GM21526 (cell line): ENCODE data around the gene TBCD.
"Not testable (repeated sequence)": the region's sequence is repeated elsewhere in the genome, so short reads cannot be mapped to it uniquely, and the experiment has no call there.

Experiments used
- ATAC-seq: cut with Tn5 transposase; IDR thresholded peaks from one replicate; pipeline ENCODE4 v1.9.1; 2021; ENCODE audit warnings: moderate library complexity; ENCODE audit not compliant: unreplicated experiment, low FRiP score

The TBCD gene

DNA sequence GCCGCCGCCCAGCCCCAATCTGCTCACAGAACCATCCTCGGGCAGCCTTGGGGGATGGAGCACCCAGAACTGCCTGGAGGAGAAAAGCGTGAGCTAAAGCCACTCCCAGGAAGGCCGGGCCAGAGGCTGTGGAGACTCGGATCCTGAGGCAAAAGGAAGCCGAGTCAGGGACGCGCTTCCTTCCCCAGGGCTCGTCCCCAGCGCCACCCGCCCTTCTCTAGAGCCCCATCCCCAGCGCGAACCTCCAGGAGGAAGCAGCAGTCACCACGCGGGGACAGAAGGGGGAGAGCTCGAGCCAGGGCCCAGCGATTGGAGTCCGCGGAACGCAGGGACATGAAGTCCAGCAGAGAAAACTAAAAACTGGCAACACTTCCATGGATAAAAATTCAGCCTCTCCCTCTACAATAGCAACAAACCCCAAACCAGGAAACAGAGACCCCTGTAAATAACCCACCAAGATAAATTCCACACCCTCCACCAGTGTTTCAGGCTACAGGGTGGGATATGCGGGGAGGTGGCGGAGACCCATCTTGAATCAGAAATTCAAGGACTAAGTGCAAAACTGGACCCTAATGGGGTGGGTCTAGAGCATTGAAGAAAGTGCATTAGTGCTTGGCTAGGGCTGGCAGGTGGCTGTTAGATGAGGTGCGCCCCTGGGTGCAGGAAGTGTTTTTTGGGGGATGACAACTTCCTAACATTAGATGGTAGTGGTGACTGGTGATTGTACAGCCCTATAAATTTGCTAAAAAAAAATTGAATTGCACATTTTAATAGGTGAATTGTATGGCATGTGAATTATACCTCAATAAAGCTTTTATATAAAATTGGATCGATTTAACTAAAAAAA, 211.5 kb downstream of the TBCD start:
- ATAC-seq = no peak

DNA sequence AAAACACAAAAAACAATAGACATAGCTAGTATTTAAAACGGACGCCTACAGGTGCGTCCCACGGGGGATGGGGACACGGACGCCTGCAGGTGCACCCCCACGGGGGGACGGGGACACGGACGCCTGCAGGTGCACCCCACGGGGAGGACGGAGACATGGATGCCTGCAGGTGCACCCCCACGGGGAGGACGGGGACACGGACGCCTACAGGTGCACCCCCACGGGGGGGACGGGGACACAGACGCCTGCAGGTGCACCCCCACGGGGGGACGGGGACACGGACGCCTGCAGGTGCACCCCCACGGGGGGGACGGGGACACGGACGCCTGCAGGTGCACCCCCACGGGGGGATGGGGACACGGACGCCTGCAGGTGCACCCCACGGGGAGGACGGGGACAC, 212.6 kb downstream of the TBCD start:
- ATAC-seq = not testable (repeated sequence)

DNA sequence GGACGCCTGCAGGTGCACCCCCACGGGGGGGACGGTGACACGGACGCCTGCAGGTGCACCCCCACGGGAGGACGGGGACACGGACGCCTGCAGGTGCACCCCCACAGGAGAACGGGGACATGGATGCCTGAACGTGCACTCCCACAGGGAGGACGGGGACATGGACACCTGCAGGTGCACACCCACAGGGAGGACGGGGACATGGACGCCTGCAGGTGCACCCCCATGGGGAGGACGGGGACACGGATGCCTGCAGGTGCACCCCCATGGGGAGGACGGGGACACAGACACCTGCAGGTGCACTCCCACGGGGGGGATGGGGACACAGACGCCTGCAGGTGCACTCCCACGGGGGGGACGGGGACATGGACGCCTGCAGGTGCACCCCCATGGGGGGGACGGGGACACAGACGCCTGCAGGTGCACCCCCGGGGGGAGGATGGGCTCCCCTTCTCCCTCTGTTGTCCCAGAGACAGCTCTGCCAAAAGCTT, 213.0 kb downstream of the TBCD start:
- ATAC-seq = no peak

DNA sequence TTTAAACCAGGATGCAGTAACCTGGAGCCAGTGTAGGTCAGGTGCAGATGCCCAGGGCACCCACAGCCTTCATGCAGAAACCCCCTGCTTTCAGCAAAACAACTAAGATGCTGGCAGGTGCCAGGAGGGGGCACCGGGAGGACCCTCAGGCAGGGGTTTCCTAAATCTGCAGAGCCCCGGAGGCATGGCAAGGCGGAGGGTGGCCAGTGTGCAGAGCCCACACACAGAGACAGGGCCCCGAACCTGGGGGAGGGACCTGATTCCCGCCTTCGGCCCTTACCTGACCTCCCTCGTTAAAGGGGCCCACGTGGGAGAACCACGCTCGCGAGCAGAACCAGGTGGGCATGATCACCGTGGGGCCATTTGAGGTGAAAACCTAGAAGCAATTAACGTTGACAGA, 213.5 kb downstream of the TBCD start:
- no peak for ATAC-seq

DNA sequence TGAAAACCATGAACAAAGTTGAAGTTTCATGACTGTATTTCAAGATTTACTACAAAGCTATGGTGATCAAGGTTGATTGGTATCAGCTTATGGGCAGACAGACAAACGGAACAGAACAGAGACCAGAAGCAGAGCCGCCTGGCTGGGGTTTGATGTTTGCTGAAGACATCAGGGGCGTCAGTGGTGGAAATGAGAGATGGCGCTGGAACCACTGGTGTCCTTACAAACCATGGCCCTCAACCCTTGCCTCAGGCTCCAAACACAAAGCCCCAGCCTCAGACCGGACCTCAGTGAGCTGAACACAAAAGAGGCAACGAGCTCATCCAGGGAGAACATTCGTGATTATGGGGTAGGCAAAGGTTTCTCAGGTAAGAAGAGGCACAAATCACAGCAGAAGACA, 214.6 kb downstream of the TBCD start:
- ATAC-seq = no peak

DNA sequence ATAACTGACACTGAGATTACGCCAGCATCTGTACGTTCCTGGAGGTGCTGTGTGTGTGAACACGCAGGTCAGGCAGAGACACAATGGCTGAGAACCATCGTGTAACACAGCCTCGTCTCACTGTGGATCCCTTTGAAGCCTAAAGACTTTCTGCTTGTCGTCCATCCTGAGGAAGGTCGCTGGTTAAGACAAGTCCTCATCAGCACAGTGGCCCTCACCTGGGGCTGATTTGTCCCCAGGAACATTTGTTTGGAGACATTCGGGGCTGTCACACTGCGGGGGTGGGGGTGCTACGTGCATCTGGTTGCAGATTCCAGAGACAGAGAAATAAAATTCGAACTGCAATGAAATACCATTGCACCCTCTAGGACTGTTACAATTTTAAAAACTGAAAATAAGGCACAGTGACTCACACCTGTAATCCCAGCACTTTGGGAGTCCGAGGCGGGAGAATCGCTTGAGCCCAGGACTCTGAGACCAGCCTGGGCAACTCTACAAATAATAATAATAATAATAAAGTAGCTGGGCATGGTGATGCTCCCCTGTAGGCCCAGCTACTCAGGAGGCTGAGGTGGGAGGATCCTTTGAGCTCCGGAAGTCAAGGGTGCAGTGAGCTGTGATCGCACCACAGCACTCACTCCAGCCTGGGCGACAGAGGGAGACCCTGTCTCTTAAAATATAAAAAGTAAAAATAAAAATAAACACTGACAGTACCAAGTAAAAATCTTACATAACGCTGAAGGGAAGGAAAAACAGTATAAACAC, 215.6 kb downstream of the TBCD start:
- no peak for ATAC-seq

DNA sequence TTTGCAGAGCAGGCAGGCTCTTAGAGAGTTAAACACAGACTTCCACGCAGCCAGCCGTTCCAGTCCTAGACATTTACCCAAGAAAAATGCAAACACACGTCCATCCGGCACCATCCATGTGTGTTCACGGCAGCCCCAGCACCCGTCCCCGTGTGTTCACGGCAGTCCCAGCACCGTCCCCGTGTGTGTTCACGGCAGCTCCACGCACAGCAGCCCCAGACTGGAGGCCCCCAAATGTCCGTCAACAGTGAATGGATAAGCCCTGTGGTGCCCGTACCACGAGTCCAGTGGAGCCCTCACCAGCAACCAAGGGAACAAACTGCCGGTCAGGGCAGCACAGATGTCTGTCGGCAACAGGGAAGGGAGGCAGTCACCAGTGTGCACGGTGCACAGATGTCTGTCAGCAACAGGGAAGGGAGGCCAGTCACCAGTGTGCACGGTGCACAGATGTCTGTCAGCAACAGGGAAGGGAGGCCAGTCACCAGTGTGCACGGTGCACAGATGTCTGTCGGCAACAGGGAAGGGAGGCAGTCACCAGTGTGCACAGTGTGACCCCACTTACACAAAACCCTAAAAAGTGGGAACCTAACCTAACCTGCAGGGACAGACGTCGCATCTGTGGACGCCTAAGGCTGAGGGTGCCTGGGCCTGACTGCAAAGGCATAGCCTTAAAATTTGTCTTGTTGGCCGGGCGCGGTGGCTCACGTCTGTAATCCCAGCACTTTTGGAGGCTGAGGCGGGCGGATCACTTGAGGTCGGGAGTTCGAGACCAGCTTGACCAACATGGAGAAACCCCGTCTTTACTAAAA, 216.4 kb downstream of the TBCD start:
- not testable (repeated sequence) for ATAC-seq

DNA sequence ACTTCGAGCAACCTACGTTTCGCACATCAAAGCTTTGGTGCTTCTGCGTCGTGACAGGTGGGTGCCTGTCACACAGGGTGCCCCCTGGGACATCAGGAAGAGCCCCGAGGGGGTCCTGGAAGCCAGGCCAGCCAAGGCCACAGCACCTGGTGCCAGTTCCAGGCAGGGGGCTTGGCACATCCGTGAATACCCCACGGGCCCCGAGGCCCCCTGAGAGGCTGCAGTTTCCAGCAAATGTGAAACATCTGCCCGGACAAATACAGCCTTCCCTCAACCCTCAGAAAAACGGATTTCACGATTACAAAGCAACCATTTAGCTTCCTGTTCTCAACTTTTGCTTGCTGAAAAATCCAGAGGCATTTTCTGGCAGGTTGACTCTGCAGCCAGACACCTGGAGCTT, 218.2 kb downstream of the TBCD start:
- no peak for ATAC-seq

DNA sequence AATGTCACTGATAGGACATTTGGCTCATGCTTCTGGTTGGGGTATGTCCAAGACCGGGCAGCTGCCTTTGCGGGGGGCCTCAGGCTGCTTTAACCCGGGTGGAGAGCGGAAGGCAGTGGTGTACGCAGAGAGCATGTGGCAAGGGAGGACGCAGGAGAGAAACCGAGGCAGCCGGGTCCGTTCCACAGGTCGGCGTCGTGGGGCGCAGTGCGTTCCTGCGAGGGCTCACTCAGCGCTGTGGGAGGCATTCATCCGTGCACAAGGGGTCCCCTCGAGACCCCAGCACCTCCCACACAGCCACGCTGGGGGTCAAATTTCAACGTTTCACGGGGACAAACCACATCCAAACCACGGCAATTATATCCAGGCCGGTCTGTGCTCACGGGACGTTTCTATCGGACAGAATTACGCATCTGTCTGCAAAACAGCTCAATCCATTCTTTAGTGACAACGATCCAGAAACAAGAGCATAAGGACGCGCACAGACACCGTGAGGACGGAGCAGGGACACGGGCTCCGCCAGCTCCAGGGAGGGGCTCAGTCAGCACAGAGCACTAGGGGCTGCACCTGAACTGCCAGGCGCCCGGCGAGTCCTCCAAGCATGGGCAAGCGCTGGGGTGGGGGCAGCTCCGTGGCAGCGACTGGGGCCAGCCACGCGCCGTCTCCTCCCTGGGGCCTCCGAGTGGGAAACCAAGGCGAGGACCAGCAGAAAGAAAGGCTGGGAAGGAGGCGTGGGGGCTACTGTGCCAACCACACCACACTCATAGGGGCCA, 219.1 kb downstream of the TBCD start:
- no peak for ATAC-seq

DNA sequence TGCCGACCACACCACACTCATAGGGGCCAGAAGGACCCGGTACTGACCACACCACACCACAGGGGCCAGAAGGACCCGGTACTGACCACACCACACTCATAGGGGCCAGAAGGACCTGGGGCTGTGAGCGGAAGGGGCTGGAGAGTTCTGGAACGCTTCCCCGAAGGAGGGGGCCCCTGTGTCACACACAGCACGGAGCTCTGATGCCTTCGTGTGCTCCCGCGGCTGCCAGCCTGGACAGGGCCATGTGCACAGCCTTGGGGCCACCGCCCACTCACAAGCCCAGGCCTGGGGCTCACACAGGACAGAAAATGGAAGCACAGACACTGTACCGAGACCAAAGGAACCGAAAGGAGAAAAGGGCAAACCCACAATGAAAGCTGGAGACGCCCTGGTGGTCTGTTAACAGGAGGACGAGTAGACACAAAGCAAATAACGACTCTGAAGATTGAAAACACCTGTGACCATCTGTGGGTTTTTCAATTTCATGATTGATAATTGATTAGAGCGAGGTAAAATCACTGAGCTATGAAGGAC, 221.0 kb downstream of the TBCD start:
- ATAC-seq = no peak

DNA sequence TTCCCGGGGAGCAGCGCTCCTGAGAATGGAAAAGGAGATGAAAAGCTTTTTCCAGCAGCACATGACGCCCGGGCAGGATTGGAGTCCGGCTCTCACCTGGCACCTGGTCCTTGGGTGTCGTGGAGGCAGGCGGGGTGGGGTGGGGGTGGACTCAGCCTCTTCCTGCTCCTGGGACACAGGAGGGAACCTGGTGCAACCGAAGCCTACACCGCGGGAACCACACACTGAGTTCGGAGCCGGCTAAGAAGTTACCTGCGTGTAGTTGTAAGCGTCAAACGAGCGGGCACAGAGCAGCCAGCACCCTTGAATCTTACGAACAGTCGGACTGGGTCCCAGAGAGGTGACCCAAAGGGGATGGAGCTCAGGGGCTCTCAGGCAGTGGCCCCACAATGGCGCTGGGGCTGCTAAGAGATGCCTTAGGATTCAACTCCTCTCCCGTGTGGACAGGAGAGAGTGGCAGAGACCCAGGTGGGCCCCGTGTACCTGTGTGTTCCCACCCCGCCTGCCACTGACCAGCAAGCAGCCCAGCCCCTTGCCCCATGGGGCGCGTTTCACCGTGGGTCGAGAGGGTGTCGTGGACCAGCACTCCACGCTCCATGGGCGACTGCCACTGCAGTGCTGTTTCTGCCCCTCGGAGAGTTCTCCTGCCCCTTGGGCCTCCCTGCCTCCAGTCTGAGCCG, 221.7 kb downstream of the TBCD start:
- ATAC-seq = no peak

DNA sequence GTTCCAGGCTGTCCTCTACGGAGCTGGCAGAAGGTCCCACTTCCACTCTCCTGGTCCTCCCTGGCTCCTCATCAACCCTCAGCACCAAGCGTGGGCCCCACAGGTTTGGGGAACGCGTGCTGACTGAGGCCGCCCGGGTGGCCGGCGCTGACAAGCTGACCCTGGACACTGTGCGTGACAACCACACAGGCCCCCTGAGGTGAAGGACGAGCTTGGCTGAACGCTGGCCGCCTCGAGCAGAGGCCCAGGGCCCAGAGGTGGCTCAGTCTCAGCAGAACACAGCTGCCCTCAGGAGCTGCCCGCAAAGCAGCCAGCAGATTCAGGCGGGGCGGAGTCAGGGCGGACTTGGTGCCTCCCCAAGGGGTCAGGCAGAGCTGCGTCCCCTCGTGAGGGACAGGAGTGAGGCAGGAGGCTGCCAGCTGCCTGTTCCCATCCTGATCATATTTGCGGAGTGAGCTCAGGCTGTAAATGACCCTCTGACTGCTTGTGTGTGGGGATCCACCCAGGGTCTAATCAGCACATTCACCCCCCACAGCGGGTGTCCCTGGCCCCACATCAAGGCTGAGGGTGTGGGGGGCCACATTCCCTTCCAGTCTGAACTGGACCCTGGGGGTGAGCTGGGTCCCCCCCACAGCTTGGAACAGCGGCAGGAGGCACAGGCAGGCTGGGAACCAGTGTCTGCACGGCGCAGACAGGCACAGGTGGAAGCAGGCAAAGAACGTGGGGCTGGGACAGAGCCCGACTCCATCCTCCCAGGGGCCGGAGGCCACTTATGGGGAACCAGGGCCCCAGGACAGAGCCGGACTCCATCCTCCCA, 222.5 kb downstream of the TBCD start:
- ATAC-seq = no peak

DNA sequence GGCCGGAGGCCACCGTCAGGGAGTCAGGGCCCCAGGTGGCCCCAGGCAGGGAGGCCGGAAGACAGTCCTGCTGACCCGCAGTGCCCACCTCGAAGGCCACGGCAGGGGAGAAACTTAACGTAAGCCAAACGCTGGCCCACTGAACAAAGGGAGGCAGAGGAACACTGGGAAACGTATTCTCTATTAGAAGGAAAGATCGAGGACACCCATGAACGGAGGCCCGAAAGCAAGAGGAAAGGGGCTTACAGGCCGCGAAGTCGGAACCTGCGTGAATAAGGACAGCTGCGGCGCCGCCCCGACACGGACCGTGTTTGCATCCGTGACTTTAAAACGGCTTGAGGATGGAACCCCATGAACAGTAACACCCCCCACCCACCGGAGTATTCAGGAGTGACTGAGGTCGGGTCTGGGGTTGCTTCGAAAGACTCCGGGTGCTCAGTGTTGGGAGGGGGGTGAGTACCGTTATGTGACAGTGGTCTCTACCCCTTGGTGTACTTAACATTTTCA, 225.2 kb downstream of the TBCD start:
- ATAC-seq = no peak

DNA sequence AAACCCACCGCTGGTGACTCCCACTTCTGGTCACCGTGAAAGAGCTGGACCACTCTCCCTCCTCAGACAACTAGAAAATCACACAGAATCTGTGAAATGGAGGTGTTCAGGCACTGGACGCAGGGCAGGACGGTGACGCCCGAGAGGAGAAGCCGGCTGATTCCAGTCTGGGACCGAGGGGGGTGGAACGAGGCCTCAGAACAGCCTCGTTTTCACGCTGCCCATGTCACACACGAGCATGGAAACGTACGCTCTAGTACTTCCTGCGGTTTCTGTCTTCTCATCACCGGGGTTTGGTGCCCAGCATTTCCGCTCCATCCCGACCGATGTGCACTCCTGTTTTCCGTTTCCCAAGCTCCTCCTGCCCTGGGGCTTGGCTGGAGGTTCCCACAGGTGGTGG, 225.7 kb downstream of the TBCD start:
- no peak for ATAC-seq

DNA sequence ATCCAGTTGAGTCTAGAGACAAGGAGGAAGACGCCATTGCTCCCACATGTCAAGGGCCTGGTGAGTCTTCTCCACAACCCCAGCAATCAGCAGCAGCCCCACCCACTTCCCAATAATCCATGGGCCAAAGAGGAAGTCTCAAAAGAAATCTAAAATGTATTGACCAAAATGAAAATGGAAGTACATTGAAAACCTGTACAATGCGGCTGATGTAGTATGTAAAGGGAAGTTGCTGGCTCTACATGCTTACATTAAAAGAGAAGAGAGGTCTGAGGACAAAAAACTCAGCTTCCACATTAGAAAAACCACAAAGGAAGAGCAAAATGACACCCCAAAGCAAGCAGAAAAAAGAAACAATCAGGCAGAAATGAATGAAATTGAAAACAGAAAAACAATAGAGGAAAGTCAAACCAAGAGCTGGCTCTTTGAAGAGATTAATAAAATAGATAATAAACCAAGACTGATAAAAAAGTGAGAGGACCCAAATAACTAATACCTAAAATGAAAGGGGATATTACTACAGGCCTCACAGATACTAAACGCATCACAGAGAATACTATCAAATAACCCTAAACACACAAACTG, 227.0 kb downstream of the TBCD start:
- ATAC-seq = no peak

DNA sequence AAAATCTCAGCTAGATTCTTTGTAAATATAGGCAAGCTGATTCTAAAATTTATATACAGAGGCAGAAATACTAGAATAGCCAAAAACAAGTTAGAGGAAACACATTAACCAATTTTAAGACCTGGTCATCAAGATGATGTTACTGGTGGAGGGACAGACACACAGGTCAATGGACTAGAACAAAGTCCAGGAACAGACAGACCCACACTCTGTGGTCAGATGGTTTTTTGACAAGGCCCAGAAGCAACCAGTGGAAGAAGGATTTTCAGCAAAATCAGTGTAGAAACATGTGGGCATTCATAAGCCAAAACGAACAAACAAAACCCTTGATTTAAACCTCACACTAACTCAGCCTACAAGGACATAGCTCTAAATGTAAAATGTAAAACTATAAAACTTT, 227.9 kb downstream of the TBCD start:
- no peak for ATAC-seq

DNA sequence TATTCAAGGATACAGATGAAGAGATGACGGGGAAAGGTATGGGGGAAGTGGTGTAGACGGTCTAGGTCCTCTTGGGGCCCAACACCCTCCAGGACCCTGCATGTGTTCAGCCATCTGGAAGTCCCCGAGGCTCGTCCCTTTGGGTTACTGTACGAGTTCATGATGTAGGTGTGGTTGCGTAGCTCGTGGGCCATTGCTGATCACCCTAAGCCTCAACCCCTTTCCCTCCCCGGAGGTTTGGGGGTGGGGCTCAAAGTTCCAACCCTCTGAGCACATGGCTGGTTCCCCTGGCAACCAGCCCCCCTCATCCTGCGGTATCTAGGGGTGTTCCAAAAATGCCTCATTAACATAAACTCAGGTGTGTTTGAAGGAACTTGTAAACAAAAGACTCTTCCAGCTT, 228.8 kb downstream of the TBCD start:
- no peak for ATAC-seq

DNA sequence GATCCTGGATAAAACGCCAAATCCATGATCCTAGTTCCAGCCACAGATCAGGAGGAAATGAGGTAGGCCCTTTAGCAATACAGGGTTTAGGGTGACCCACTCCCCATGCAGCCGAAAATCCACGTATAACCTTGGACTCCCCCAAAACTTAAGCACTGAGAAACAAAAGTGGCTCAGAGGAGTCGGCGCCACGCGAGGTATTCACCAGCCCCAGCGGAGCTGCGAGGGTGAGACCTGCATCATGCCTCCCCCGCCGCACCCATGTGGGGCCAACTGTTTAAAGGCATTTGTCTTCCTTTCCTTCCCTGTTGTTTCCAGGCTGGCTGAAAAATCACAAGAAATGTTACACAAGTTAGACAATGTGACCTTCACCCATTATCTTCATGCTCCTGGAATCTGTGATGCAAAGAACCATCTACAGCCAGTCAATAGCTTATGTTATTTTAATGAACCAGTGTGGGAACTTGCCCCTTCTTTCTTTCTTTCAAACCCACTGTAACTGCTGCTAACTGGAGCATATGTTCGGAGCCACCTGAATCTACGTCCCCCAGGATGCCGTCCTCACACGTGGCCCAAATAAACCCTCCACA, 229.4 kb downstream of the TBCD start:
- ATAC-seq = no peak
